ENCODE results near the gene APOL4. TPM values are rescaled to one million over a fixed set of nuclear protein-coding genes. Genes with fewer than 3 reads are reported as not detected.

The APOL4 gene
- total RNA-seq, 1 donor from 2014 or later = not detected

DNA sequence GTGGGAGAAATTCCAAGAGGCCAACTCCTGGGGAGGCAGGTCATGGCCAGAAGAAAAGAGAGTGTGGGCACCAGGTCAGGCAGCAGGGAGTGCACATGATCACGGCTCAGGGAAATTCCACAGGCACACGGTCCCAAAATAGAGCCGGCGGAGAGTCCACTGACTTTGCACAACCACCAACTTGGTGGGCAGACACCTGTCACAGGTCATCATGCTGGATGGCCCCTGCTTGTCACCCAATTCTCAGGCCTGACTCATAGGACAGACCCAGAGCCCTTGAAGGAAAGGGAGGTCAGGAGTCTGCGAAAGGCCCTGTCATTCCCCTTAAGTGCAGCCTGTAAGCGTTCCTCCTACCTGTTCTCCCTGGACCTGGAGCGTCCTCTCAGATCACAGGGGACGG lies 21.9 kb upstream of the APOL4 start:
- no peak for TF ChIP-seq CTCF (conservative IDR thresholded peaks at IDR 0.05; ENCODE audit: low read depth, low read length)
- no peak for DNase-seq (ENCODE audit: low read depth)
- no peak overlapping the region for H3K4me3 ChIP-seq (ENCODE audit: low read depth, low read length)

GRCh38 chr22:36222887-36223450 lies 21.4 kb upstream of the APOL4 start:
- no peak for TF ChIP-seq CTCF (conservative IDR thresholded peaks at IDR 0.05; ENCODE audit: low read depth, low read length)
- no peak for DNase-seq (ENCODE audit: low read depth)
- no peak overlapping the region for H3K4me3 ChIP-seq (ENCODE audit: low read depth, low read length)

GRCh38 chr22:36221799-36222751 lies 20.5 kb upstream of the APOL4 start:
- peak; percentile 86 for TF ChIP-seq CTCF (conservative IDR thresholded peaks at IDR 0.05; ENCODE audit: low read depth, low read length)
- DNase-seq (ENCODE audit: low read depth) = no peak
- no peak overlapping the region for H3K4me3 ChIP-seq (ENCODE audit: low read depth, low read length)

DNA sequence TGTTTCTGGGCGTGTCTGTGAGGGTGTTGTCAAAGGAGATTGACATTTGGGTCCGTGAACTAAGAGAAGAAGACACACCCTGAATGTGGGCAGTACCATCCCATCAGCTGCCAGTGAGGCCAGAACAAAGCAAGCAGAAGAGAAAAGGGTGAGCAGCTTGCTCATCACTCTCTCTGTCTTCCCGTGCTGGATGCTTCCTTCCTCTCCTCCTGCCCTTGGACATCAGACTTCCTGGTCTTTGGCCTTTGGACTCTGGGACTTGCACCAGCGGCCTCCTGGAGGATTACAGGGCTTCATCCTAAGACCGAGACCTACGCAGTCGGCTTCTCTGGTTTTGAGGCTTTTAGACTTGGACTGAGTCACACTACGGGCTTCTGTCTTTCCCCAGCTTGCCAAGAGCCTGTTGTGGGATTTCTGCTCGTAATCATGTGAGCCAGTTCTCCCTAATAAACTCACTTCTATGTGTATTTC lies 18.9 kb upstream of the APOL4 start:
- no peak for TF ChIP-seq CTCF (conservative IDR thresholded peaks at IDR 0.05; ENCODE audit: low read depth, low read length)
- H3K4me3 ChIP-seq (ENCODE audit: low read depth, low read length) = no peak overlapping the region
- DNase-seq (ENCODE audit: low read depth) = no peak

DNA sequence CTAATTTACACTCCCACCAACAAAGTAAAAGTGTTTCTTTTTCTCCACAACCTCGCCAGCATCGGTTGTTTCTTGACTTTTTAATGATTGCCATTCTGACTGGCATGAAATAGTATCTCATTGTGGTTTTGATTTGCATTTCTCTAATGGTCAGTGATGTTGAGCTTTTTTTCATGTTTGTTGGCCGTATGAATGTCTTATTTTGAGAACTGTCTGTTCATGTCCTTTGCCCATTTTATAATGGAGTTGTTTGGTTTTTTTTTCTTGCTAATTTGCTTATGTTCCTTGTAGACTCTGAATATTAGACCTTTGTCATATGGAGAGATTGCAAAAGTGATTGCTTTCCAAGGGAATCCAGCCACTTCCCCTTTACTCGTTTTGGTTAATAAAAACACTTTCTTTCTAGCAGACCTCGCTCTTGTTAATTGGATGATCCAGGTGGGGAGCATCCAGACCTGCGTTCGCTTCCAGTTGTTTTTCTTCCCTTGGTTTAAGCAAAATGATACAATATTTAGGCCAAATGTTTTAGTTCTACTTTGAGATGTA lies 17.1 kb upstream of the APOL4 start:
- no peak overlapping the region for H3K4me3 ChIP-seq (ENCODE audit: low read depth, low read length)
- no peak for TF ChIP-seq CTCF (conservative IDR thresholded peaks at IDR 0.05; ENCODE audit: low read depth, low read length)
- no peak for DNase-seq (ENCODE audit: low read depth)

DNA sequence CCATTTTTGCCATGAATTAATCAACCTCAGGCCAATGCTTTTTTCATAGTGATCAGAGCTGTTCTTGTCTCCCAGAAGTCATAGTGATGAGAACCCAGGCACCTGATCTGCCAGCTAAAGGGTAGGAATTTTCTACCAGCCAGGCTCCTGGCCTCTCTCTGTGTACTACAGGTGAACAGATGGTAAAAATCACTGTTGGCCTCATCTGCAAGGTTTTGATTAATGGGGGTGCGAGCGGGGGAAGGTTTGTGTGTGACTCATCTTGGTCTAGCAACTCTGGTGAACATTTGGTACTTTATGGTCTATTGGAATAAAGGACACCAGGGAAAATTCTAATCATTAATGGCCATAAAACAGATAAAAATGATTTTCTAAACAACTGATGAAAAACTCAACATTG lies 14.4 kb upstream of the APOL4 start:
- no peak for DNase-seq (ENCODE audit: low read depth)
- no peak for TF ChIP-seq CTCF (conservative IDR thresholded peaks at IDR 0.05; ENCODE audit: low read depth, low read length)
- H3K4me3 ChIP-seq (ENCODE audit: low read depth, low read length) = no peak overlapping the region
